Mesenteric fat pad (tissue), 1 donor: Measurements from ENCODE around the gene MMP11. TPM values are rescaled to one million over a fixed set of nuclear protein-coding genes. Genes with fewer than 3 reads are reported as not detected.
"Not testable (repeated sequence)": the region's sequence is repeated elsewhere in the genome, so short reads cannot be mapped to it uniquely, and the experiment has no call there.

Experiments
- DNase-seq: peaks from one replicate; pipeline ENCODE4 v3.0.0-alpha.2; 2020; ENCODE audit warnings: low spot score
- long read RNA-seq: library from polyadenylated mRNA; unstranded; transcript quantifications from one replicate; pipeline ENCODE4 v2.0.0, GENCODE V29; 2020
- total RNA-seq: library from RNA; stranded (reverse); fragmentation: NEBNext Ultra II Directional; extraction: Animal tissue kit (Norgen Biotek cat#: 25700); gene quantifications from one replicate; pipeline ENCODE4 v1.2.1, GENCODE V29; 2021
- donor health status: DM: yes; HTN: yes; CAD: no.

Gene MMP11
- total RNA-seq, result 5.7 TPM
- long read RNA-seq, transcript MMP11-201 (8 exons, 2,291 nt), result major isoform, 9 of 15 reads
- long read RNA-seq, partial matches to known transcripts, result 1 of 15 reads
- long read RNA-seq, other reads (novel, unspliced or antisense), result 5 of 15 reads

GRCh38 chr22:23772649-23773473 lies at the start of gene MMP11:
MMP11 (plus strand) TSS chr22:23772849; CDS start chr22:23772871, 22 bp downstream.
- DNase-seq, result no peak

DNA sequence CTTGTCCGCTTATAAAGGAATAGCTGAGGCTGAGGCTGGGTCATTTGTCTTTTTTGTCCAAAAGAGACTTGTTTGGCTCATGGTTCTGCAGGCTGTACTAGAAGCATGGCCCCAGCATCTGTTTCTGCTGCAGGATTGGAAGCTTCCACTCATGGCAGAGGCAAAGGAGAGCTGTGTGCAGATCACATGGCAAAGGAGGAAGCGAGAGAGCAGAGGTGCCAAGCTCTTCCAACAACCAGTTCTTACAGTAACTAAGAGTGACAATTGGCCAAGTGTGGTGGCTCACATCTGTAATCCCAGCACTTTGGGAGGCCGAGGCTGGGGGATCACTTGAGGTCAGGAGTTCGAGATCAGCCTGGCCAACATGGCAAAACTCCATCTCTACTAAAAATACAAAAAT lies 44.5 kb upstream of the MMP11 start:
- not testable (repeated sequence) for DNase-seq

DNA sequence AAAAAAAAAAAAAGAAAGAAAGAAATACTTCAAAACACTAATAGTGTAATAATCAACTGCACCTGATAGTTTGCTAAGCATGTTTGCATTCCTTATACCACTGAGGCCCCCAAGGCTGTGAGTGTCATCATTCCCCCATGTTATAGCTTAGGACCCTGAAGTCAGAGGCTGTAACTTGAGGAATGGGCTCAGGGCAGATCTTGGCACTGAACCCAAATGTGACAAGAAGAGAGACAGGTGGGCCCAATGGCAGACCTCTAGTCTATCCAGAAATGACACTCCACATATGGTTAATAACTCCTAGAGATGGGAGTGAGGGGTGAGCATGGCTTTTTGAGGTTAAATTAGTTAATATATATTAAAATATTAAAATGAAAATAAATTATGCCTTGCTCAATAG lies 35.0 kb upstream of the MMP11 start:
- no peak for DNase-seq

DNA sequence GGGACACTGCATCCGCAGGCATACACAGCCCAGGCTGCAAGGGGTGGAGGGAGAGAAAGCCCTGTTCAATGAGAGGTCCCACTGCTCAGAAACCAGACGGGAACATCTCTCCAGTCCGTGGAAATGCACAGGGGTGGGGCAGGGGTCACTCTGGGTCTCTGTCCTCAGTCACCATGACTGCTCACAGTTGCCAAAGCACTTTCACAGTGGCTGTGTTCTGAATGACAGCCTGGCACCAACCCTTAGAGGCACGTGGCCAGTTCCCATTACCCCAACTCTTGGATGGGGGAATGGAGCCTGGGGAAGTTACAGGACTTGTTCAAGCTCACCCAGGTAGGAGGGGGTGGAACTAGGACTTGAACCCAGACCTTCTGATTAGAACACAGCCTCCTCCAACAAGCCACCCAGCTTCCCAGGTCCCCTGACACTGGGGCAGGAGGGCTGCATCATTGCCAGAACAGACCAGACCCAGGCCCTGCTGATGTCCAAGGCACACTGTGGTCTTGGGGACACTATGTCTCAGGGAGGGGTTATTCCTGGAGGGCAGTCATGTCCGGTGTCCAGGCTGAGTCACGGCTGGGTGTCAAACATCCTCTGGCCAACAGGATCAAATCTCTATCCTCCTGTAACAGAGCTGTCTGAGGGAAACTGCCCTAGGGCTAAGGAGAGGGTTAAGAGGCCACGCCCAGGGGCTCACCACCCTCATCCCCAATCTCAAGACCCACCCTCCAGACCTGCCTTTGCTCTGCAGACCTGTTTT lies 30.0 kb upstream of the MMP11 start:
- DNase-seq, result no peak

GRCh38 chr22:23743303-23743705 lies 29.3 kb upstream of the MMP11 start:
- no peak for DNase-seq

DNA sequence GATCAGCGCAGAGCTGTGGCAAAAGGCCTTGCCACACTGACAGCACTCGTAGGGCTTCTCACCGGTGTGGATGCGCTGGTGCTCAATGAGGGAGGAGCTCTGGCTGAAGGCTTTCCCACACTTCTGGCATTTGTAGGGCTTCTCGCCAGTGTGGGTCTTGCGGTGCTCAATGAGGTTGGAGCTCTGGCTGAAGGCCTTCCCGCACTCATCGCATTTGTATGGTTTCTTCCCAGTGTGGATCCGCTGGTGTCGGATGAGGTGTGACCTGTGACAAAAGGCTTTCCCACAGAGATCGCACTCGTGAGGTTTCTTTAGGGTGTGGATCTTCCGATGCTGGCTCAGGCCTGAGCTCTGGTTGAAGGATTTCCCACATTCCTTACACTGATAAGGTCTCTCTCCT lies 28.6 kb upstream of the MMP11 start:
- DNase-seq, result no peak

- DNase-seq, result no peak
Observed at GRCh38 chr22:23744485-23744884, 28.2 kb upstream of the MMP11 start.

DNA sequence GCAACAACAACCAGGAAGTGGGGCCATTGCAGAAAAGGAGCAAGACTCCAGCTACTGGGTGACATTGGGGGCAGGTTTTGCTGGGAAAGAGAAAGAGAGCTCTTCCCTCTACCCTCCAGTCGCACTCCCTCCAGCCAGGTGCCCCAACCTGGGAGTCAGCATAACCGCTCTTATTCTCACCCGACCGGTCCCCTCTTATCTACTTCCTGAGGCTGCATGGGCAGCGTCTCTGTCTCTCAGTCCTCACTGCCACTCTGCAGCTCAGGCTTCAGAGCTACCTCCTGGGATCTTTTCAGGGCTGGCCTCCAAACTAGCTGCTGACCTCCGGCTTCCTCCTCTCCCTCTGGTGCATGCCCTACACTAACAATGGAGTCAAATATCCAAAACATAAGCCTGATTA lies 26.9 kb upstream of the MMP11 start:
- no peak for DNase-seq

- no peak for DNase-seq
Observed at GRCh38 chr22:23749841-23750301, 22.8 kb upstream of the MMP11 start.

DNA sequence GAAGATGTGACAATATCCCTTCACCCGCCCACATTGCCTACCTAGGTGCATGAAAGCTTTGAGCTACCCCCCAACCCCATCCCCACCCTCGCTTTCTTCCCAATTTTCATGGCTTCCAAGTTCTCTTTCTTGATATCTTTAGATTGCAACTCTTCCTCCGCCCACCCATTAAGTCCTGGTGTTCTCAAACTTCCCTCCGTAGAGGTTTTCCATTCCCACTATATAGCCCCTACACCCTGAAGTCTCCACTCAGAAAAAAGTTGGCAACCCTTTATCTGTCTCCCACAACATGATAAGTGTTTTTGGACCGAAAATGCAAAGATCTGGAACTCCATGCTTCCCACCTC lies 22.3 kb upstream of the MMP11 start:
- DNase-seq, result no peak

- peak; percentile 94 for DNase-seq
Observed at GRCh38 chr22:23750714-23751440, 21.8 kb upstream of the MMP11 start, which contains the start of gene ZNF70. ZNF70 (minus strand) TSS chr22:23751112; CDS start chr22:23745140, 5,972 bp downstream.

- DNase-seq, result no peak
Observed at GRCh38 chr22:23751441-23751996, 21.1 kb upstream of the MMP11 start.

- no peak for DNase-seq
Observed at GRCh38 chr22:23752090-23752691, 20.5 kb upstream of the MMP11 start.

DNA sequence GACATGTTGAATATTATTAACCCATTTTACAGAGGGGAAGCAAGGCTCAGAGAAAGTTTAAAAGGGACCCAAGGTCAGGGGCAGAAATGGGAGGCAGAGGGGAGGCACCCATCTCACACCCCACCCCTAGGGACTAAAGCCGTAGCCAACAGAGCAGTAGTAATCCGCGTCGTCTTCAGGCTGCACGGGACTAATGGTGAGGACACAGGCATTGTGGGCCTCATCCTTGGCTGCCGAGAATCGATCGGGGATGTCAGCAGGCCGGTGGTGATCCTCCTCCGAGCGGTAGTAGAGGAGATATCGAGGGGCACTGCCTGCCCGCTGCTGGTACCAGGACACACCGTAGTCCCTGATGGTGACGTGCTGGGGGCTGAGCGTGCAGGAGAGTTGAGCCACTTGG lies 19.9 kb upstream of the MMP11 start:
- DNase-seq, result no peak

- DNase-seq, result no peak
Observed at GRCh38 chr22:23753385-23753784, 19.3 kb upstream of the MMP11 start.

DNA sequence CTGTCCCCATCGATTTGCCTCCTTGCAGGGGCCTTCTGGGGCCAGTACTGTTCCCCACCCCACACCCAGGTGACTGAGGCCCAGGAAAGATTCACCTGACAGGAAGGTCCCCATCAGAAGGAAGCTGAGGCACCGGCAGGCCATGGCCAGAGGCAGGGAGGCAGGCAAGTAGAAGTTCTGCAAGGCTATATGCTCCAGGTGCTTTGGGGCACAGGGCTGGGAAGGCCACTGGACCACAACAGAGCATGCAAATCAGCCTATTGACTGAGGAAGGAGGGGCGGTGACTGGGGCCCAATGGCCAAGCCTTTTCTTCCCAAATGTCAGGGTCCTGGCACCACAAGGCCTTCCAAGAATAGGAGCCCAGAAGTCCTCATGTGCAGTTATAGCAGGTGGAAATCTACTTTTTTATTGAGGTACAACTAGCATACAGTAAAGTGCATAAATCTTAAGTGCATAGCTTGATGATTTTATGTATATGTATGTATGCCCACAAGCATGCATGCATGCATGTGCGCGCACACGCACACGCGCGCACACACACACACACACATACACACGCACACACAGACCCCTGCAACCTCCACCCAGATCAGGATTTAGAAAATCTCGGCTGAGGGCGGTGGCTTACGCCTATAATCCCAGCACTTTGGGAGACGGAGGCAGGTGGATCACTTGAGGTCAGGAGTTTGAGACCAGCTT lies 18.3 kb upstream of the MMP11 start, which contains the start of gene VPREB3:
VPREB3 (minus strand) TSS at position 206 of the 700 bp plus-strand sequence; CDS start at position 144, 62 bp downstream.
- DNase-seq, result no peak

DNA sequence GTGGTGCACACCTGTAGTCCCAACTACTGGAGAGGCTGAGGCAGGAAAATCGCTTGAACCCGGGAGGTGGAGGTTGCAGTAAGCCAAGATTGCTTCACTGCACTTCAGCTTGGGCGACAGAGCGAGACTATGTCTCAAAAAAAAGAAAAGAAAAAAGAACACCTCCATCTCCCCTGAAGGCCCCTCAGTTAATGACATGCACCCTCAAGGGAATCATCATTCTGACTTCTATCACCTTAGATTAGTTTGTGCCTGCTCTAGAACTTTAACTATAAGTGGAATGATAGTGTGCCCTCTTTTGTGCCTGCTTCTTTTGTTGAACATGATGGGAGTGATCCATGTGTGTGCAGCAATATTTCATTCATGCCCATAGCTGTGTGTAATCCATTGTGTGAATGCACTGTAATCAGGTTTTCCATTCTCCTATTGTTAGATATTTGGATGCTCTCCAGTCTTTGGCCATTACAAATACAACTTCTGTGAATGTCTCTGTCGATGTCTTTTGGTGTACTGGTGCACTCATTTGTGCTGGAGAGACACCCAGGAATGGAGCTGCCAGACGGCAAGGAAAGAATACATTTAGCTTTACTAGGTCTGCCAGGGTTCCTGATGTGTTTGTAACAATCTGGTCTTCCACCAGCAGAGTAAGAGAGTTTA lies 17.5 kb upstream of the MMP11 start:
- DNase-seq, result no peak

DNA sequence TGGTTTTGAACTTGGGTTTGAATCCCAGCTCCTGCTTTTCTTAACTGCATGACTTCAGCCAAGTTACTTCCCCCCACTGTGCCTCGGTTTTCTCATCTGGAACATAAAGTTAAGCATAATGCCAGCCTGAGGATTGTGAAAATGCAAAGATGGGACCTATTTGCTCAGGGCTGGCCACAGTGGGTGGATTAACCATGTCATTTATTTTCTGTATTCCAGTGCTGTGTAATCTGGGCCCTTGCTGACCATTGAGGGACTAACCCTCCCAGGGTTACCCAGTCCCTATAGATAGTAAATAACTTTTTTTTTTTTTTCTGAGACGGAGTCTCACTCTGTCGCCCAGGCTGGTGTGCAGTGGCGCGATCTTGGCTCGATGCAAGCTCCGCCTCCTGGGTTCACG lies 16.9 kb upstream of the MMP11 start:
- DNase-seq, result no peak

DNA sequence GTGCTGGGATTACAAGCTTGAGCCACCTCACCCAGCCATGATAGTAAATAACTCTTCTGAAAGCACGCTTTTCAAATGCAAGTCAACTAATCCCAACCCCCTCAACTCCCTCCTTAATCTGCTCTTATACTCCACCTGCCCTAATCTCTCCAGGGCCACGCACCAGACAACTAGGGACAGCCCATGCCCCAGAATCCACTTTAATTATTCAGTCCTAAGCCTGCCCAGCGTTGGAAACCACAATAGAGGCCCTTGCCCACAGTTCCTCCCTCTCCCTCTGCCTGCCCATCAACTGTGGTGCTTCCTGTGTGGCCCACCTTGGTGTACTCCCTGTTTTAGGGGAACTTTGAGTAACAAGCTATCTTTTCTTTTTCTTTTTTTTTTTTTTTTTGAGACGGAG lies 15.8 kb upstream of the MMP11 start:
- DNase-seq, result no peak
